DND-41 (cell line): Measurements from ENCODE around the gene MITD1.

ENCODE experiments used
- EZH2 ChIP-seq: IDR thresholded peaks from 3 replicates; pipeline ENCODE4 v1.6.1; 2012; ENCODE audit warnings: borderline replicate concordance, low read depth, mild to moderate bottlenecking, moderate library complexity, low read length, inconsistent platforms; ENCODE audit not compliant: severe bottlenecking
- TF ChIP-seq, protein P1 (sequence below): IDR thresholded peaks from 2 replicates; pipeline ENCODE4 v1.5.1; 2012; ENCODE audit warnings: borderline replicate concordance, low read length, moderate library complexity, mild to moderate bottlenecking; ENCODE audit not compliant: poor library complexity, severe bottlenecking; ENCODE audit errors: extremely low read depth

DNA sequence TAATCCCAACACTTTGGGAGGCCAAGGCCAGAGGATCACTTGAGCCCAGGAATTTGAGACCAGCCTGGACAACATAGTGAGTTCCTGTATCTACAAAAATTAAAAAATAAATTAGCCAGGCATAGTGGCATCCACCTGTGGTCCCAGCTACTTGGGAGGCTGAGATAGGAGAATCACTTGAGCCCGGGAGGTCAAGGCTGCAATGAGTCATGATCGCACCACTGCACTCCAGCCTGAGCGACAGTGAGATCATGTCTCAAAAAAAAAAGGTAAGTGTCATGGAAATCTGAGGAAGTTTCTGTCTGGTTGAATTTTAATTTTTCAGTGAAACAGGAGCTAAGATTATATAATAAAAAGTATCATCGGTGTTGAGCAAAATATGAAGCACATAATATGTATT is 41.9 kb downstream of the MITD1 start:
- no peak for TF ChIP-seq EZH2
- TF ChIP-seq, protein P1, sequence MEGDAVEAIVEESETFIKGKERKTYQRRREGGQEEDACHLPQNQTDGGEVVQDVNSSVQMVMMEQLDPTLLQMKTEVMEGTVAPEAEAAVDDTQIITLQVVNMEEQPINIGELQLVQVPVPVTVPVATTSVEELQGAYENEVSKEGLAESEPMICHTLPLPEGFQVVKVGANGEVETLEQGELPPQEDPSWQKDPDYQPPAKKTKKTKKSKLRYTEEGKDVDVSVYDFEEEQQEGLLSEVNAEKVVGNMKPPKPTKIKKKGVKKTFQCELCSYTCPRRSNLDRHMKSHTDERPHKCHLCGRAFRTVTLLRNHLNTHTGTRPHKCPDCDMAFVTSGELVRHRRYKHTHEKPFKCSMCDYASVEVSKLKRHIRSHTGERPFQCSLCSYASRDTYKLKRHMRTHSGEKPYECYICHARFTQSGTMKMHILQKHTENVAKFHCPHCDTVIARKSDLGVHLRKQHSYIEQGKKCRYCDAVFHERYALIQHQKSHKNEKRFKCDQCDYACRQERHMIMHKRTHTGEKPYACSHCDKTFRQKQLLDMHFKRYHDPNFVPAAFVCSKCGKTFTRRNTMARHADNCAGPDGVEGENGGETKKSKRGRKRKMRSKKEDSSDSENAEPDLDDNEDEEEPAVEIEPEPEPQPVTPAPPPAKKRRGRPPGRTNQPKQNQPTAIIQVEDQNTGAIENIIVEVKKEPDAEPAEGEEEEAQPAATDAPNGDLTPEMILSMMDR = no peak
